AG04449 (cell line): Measurements from ENCODE around the gene NPFF.

Experiments
- CTCF ChIA-PET: fragments of 350-600 bp; formaldehyde crosslinking; extraction: SDS; loops from one replicate; lab custom pipeline; 2021; ENCODE audit warnings: antibody characterized with exemption; lab: Yijun Ruan, JAX
- POLR2A ChIA-PET: fragments of 400-600, 350-600 bp; formaldehyde crosslinking; extraction: SDS; loops from one replicate; lab custom pipeline; 2020; ENCODE audit warnings: antibody characterized with exemption, inconsistent platforms; lab: Yijun Ruan, JAX
- DNase-seq: peaks from one replicate; pipeline ENCODE4 v3.0.0-alpha.2; 2010; ENCODE audit warnings: low read depth, low spot score
- H3K4me3 ChIP-seq: 2 replicates; pipeline ENCODE4 v1.5.1; 2011; ENCODE audit warnings: low read depth, mild to moderate bottlenecking, control low read depth, low read length
- CTCF ChIP-seq: IDR thresholded peaks from one replicate; pipeline ENCODE4 v1.5.1; 2011; ENCODE audit warnings: mild to moderate bottlenecking, moderate library complexity, low read length, control low read depth, inconsistent platforms; ENCODE audit not compliant: insufficient read depth; ENCODE audit errors: missing control alignments

NPFF gene

GRCh38 chr12:53523131-53523530 lies 15.8 kb upstream of the NPFF start:
- H3K4me3 ChIP-seq = no peak overlapping the region
- no peak for DNase-seq
- no peak for TF ChIP-seq CTCF
- POLR2A ChIA-PET = no interaction called here
- CTCF ChIA-PET = interaction anchor here (2.4 to 9.9 kb wide), 2 partner anchors 15 to 20 kb away, joined by 10 to 117 read pairs; partner anchors contain the start of gene NPFF

GRCh38 chr12:53518381-53518780 lies 11.1 kb upstream of the NPFF start:
- ChIA-PET CTCF (interaction anchor here (0.6 to 9.9 kb wide), 8 partner anchors 11 to 305 kb away, joined by 3 to 117 read pairs (median 4); partner anchors contain the start of gene NPFF), POLR2A (no interaction called here)
- no peak overlapping the region for H3K4me3 ChIP-seq
- TF ChIP-seq CTCF = no peak
- no peak for DNase-seq

- H3K4me3 ChIP-seq = no peak overlapping the region
- no peak for TF ChIP-seq CTCF
- ChIA-PET CTCF (interaction anchor here (0.8 to 9.9 kb wide), 5 partner anchors 9 to 230 kb away, joined by 3 to 117 read pairs (median 3); partner anchors contain the start of genes ATP5MC2 and NPFF), POLR2A (no interaction called here)
- DNase-seq = no peak
These were observed 9.6 kb upstream of the NPFF start for GRCh38 chr12:53516758-53517455.

GRCh38 chr12:53515291-53515680 lies 8.0 kb upstream of the NPFF start:
- ChIA-PET POLR2A (interaction anchor here (1.1 kb wide), 1 partner anchor 85 kb away, joined by 3 read pairs; no protein-coding TSS in a partner anchor), CTCF (interaction anchor here (0.7 to 9.9 kb wide), 3 partner anchors 8 to 231 kb away, joined by 3 to 117 read pairs (median 4); partner anchors contain the start of genes ATP5MC2 and NPFF)
- H3K4me3 ChIP-seq = no peak overlapping the region
- no peak for TF ChIP-seq CTCF
- no peak for DNase-seq

GRCh38 chr12:53514628-53515290 lies 7.5 kb upstream of the NPFF start:
- POLR2A ChIA-PET = interaction anchor here (1.1 kb wide), 1 partner anchor 84 kb away, joined by 3 read pairs; no protein-coding TSS in a partner anchor
- H3K4me3 ChIP-seq = no peak overlapping the region
- CTCF ChIA-PET = interaction anchor here (0.7 to 9.9 kb wide), 2 partner anchors 7 to 161 kb away, joined by 4 to 117 read pairs; partner anchors contain the start of genes ATP5MC2 and NPFF
- TF ChIP-seq CTCF = no peak
- no peak for DNase-seq
